HCT116 (cell line): ENCODE data around the gene MME.

Source experiments
- CTCF ChIP-seq, 3 experiments: fragments of 200-600 bp in 1 of 3; sonication (generic) in 1 of 3; IDR thresholded peaks in 2 of 3; conservative IDR thresholded peaks in 1 of 3; 2 replicates each; pipeline ENCODE4 v1.5.1; 2012 to 2017; ENCODE audit warnings: low read depth in 2 of 3, low read length in 2 of 3, antibody characterized with exemption in 1 of 3, borderline replicate concordance in 1 of 3, control low read depth in 1 of 3, mild to moderate bottlenecking in 1 of 3, mixed read lengths in 1 of 3, mixed run types in 1 of 3, moderate library complexity in 1 of 3; ENCODE audit not compliant: insufficient read depth in 1 of 3
- EGR1 ChIP-seq: IDR thresholded peaks from 2 replicates; pipeline ENCODE4 v1.6.1; 2012; ENCODE audit warnings: low read depth
- EZH2 ChIP-seq: fragments of 200-600 bp; sonication (generic); IDR thresholded peaks from 2 replicates; pipeline ENCODE4 v1.6.1; 2017; ENCODE audit warnings: antibody characterized with exemption, mixed run types
- EZH2phosphoT487 ChIP-seq: fragments of 200-600 bp; IDR thresholded peaks from 2 replicates; pipeline ENCODE4 v1.6.1; 2018; ENCODE audit warnings: antibody characterized with exemption, borderline replicate concordance
- POLR2A ChIP-seq: IDR thresholded peaks from 2 replicates; pipeline ENCODE4 v1.7.0; 2011; ENCODE audit warnings: borderline replicate concordance; ENCODE audit not compliant: insufficient read depth, insufficient read length; ENCODE audit errors: extremely low read depth
- ZBTB33 ChIP-seq: IDR thresholded peaks from 2 replicates; pipeline ENCODE4 v1.6.1; 2011; ENCODE audit warnings: mild to moderate bottlenecking, low read length, moderate library complexity; ENCODE audit not compliant: insufficient replicate concordance; ENCODE audit errors: extremely low read depth
- ZFX ChIP-seq: fragments of 450-650 bp; IDR thresholded peaks from 2 replicates; pipeline ENCODE4 v1.6.1; 2017
- TF ChIP-seq, protein P1 (sequence below): IDR thresholded peaks from 2 replicates; pipeline ENCODE4 v1.6.1; 2012

DNA sequence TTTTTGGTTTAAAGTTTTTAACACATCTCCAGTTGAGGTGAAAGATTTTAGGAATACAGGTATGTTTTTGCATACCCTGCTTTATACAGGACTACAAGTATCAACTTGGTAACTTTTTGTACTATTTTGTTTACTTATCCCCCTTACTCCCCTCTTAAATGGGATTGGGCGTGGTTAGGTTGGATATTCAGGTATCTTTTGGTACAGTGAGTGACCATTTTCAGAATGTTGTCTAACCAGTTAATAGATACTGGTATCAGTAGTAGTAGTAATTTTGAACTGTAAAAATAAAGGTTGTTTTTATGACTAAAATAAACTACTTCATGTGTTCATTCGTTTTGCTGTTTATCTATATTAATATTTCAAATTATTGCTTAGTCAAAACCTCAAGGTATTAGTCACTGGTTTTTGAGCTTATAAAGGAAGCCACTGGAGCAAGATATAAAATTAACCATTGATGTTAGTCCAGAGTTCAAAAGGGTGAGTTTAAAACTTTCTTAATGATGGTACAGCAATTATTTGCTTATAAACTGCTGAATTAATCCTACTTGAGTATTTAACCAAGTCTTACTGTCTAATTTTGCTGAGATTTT lies 3.3 kb downstream of the MME start:
- TF ChIP-seq CTCF (IDR thresholded peaks at IDR 0.05 in 2 of 3, conservative IDR thresholded peaks at IDR 0.05 in 1 of 3; ENCODE audit: borderline replicate concordance in 1 of 3, insufficient read depth in 1 of 3, low read depth in 2 of 3, low read length in 2 of 3): no peak
- TF ChIP-seq, protein P1, sequence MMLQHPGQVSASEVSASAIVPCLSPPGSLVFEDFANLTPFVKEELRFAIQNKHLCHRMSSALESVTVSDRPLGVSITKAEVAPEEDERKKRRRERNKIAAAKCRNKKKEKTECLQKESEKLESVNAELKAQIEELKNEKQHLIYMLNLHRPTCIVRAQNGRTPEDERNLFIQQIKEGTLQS: no peak
- TF ChIP-seq ZFX: no peak
- TF ChIP-seq ZBTB33: no peak
- no peak for TF ChIP-seq EZH2phosphoT487
- no peak for TF ChIP-seq EZH2
- no peak for TF ChIP-seq EGR1
- TF ChIP-seq POLR2A: no peak
